CD14-positive monocyte (primary cell): ENCODE results near the gene QKI. TPM values are rescaled to one million over a fixed set of nuclear protein-coding genes. Genes with fewer than 3 reads are reported as not detected.

ENCODE experiments used
- DNase-seq, 3 donors: peaks; one replicate each; pipeline ENCODE4 v3.0.0-alpha.2; 2011 to 2022
- H2AFZ ChIP-seq: 2 replicates; pipeline ENCODE4 v1.6.0; 2012; ENCODE audit warnings: mild to moderate bottlenecking, low read depth, low read length, inconsistent platforms; ENCODE audit not compliant: insufficient read depth, poor library complexity, severe bottlenecking
- H3K27ac ChIP-seq, 2 donors: 1 replicate in 1 of 2; 2 replicates in 1 of 2; pipeline ENCODE4 v1.5.1; 2012 to 2013; ENCODE audit warnings: low read length in 2 of 2, control low read depth in 1 of 2, inconsistent platforms in 1 of 2, low read depth in 1 of 2, mild to moderate bottlenecking in 1 of 2
- H3K27me3 ChIP-seq, 2 donors: one replicate each; pipeline versions ENCODE4 v1.6.0 to v1.6.1; 2011 to 2013; ENCODE audit warnings: low read length in 2 of 2; ENCODE audit not compliant: control insufficient read depth in 2 of 2, insufficient read depth in 2 of 2
- H3K36me3 ChIP-seq, 2 donors: replicated peaks in 1 of 2; 1 replicate in 1 of 2; 2 replicates in 1 of 2; pipeline versions ENCODE4 v1.5.1 to v1.6.1; 2012 to 2013; ENCODE audit warnings: low read length in 2 of 2, control low read depth in 1 of 2, inconsistent platforms in 1 of 2, mild to moderate bottlenecking in 1 of 2; ENCODE audit not compliant: insufficient read depth in 2 of 2, control insufficient read depth in 1 of 2
- H3K4me1 ChIP-seq, 2 donors: 1 replicate in 1 of 2; 2 replicates in 1 of 2; pipeline versions ENCODE4 v1.5.1 to v1.6.1; 2012 to 2013; ENCODE audit warnings: low read length in 2 of 2, control low read depth in 1 of 2, inconsistent platforms in 1 of 2, mild to moderate bottlenecking in 1 of 2, moderate library complexity in 1 of 2; ENCODE audit not compliant: insufficient read depth in 2 of 2, control insufficient read depth in 1 of 2
- H3K4me2 ChIP-seq: replicated peaks from 2 replicates; pipeline ENCODE3; 2012; ENCODE audit warnings: low read length, moderate library complexity, mild to moderate bottlenecking; ENCODE audit not compliant: poor library complexity, severe bottlenecking; ENCODE audit errors: extremely low read depth
- H3K4me3 ChIP-seq, 3 experiments: fragments of 200-600 bp in 1 of 3; sonication (generic) in 1 of 3; replicated peaks in 1 of 3; 1 replicate in 2 of 3; 2 replicates in 1 of 3; pipeline ENCODE4 v1.5.1; 2011 to 2013; ENCODE audit warnings: low read length in 3 of 3, mild to moderate bottlenecking in 3 of 3, control low read depth in 2 of 3, low read depth in 2 of 3, inconsistent platforms in 1 of 3, moderate library complexity in 1 of 3
- H3K79me2 ChIP-seq: 2 replicates; pipeline ENCODE4 v1.6.0; 2012; ENCODE audit warnings: mild to moderate bottlenecking, control low read depth, inconsistent platforms, low read length, moderate library complexity; ENCODE audit not compliant: insufficient read depth
- H3K9ac ChIP-seq: 2 replicates; pipeline ENCODE4 v1.6.0; 2017; ENCODE audit warnings: low read length, mild to moderate bottlenecking; ENCODE audit not compliant: insufficient read depth, poor library complexity, severe bottlenecking
- H3K9me3 ChIP-seq, 2 donors: replicated peaks in 1 of 2; 1 replicate in 1 of 2; 2 replicates in 1 of 2; pipeline versions ENCODE4 v1.5.1 to v1.6.1; 2012 to 2013; ENCODE audit warnings: low read length in 2 of 2, control low read depth in 1 of 2; ENCODE audit not compliant: control insufficient read depth in 1 of 2, insufficient read depth in 1 of 2
- H4K20me1 ChIP-seq: 2 replicates; pipeline ENCODE4 v1.6.0; 2012; ENCODE audit warnings: mild to moderate bottlenecking, low read length, control low read depth, moderate library complexity; ENCODE audit not compliant: insufficient read depth
- H3K27ac Mint-ChIP-seq, 7 donors: one replicate each; pipeline ENCODE4 v1.8.0; 2020; ENCODE audit warnings: mild to moderate bottlenecking in 7 of 7, mixed read lengths in 7 of 7, moderate library complexity in 6 of 7, inconsistent platforms in 2 of 7
- H3K27me3 Mint-ChIP-seq, 3 donors: one replicate each; pipeline ENCODE4 v1.8.0; 2021 to 2022; ENCODE audit warnings: low read depth in 3 of 3, mild to moderate bottlenecking in 3 of 3, mixed read lengths in 3 of 3, moderate library complexity in 3 of 3, inconsistent platforms in 1 of 3
- H3K36me3 Mint-ChIP-seq, 2 donors: one replicate each; pipeline ENCODE4 v1.8.0; 2020; ENCODE audit warnings: mixed read lengths in 2 of 2, inconsistent platforms in 1 of 2, mild to moderate bottlenecking in 1 of 2
- H3K4me1 Mint-ChIP-seq: one replicate; pipeline ENCODE4 v1.8.0; 2020; ENCODE audit warnings: mild to moderate bottlenecking, mixed read lengths
- H3K4me3 Mint-ChIP-seq, 2 donors: one replicate each; pipeline ENCODE4 v1.8.0; 2020; ENCODE audit warnings: mild to moderate bottlenecking in 2 of 2, mixed read lengths in 2 of 2, moderate library complexity in 1 of 2
- H3K9me3 Mint-ChIP-seq, 7 donors: one replicate each; pipeline ENCODE4 v1.8.0; 2020 to 2022; ENCODE audit warnings: mixed read lengths in 7 of 7, mild to moderate bottlenecking in 6 of 7, moderate library complexity in 6 of 7, inconsistent platforms in 2 of 7
- WGBS: methylation state at CpG from one replicate; pipeline ENCODE4 v1.1.5; 2013; ENCODE audit warnings: missing lambda C conversion rate; ENCODE audit not compliant: insufficient coverage; 5-methylcytosine and 5-hydroxymethylcytosine counted together
- intact Hi-C, 2 donors: fragments of 100-400 bp; cut with micrococcal nuclease; formaldehyde crosslinking; loops; one replicate each; pipeline versions ENCODE4 v1.15.0 to v1.15.1; 2023
- polyA plus RNA-seq, 3 donors: library from polyadenylated mRNA; depleted of rRNA in 1 of 3; unstranded in 2 of 3; stranded (reverse) in 1 of 3; fragments of 300-500 nt in 2 of 3; fragments of >200 nt in 1 of 3; fragmentation: Illumina TruSeq in 2 of 3; gene quantifications; 1 replicate in 2 of 3; 2 replicates in 1 of 3; pipeline ENCODE4 v1.2.3, GENCODE V29; 2012 to 2021
- TF ChIP-seq, protein P1 (sequence below): fragments of 200-600 bp; IDR thresholded peaks from one replicate; pipeline ENCODE4 v1.8.0; 2022; ENCODE audit warnings: antibody characterized with exemption, mild to moderate bottlenecking

Gene QKI
- polyA plus RNA-seq, 3 donors: 24.3 to 154 (median 71.8) TPM

DNA sequence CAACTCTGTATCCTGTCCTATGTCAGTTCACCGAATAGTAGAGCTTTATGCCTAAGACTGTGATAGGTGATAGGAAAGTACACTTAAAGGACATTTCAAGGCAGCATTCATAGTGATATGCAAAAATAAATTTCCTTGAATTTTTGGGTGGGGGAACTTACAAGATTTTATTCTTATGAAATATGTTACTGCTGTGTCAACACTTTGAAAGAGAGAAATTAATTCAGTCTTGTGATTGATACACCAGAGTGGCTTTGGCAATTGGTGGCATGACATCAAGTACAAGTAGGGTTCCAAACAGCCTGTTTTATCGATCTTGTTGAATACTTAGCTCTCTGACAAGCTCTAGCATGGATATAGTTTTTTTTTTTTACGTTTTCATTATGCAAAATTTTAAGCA is 72.3 kb downstream of the QKI start:
- Histone ChIP-seq H3K27ac (peak overlapping the region in 1 of 2 donors; percentile 34), H3K9ac (no peak overlapping the region), H4K20me1 (peaks cover 100% of the 10 kb centered on the region), H3K36me3 (peaks cover 1 to 14% of the 10 kb centered on the region in 2 donors), H3K4me3 (peak overlapping the region in 1 of 3 experiments; percentile 3), H3K4me1 (peaks cover 35 to 56% of the 10 kb centered on the region in 2 donors), H3K4me2 (peak overlapping the region; percentile 10), H2AFZ (no peak overlapping the region), H3K79me2 (peaks cover 100% of the 10 kb centered on the region), H3K9me3 (no peaks in the 10 kb centered on the region), H3K27me3 (no peaks in the 10 kb centered on the region)
- intact Hi-C loops: no loop called here
- DNase-seq: no peak
- peaks cover 72% of the 10 kb centered on the region for H3K4me1 Mint-ChIP-seq
- TF ChIP-seq, protein P1, sequence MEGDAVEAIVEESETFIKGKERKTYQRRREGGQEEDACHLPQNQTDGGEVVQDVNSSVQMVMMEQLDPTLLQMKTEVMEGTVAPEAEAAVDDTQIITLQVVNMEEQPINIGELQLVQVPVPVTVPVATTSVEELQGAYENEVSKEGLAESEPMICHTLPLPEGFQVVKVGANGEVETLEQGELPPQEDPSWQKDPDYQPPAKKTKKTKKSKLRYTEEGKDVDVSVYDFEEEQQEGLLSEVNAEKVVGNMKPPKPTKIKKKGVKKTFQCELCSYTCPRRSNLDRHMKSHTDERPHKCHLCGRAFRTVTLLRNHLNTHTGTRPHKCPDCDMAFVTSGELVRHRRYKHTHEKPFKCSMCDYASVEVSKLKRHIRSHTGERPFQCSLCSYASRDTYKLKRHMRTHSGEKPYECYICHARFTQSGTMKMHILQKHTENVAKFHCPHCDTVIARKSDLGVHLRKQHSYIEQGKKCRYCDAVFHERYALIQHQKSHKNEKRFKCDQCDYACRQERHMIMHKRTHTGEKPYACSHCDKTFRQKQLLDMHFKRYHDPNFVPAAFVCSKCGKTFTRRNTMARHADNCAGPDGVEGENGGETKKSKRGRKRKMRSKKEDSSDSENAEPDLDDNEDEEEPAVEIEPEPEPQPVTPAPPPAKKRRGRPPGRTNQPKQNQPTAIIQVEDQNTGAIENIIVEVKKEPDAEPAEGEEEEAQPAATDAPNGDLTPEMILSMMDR: no peak
- peak overlapping the region; percentile 7 to 84 (median 73) for H3K27ac Mint-ChIP-seq
- no CpG with 5 or more reads among the region's 3 CpGs for WGBS
- peaks cover 15 to 23% of the 10 kb centered on the region in 2 donors for H3K36me3 Mint-ChIP-seq
- no peaks in the 10 kb centered on the region for H3K27me3 Mint-ChIP-seq
- no peak overlapping the region for H3K4me3 Mint-ChIP-seq
- no peaks in the 10 kb centered on the region for H3K9me3 Mint-ChIP-seq

DNA sequence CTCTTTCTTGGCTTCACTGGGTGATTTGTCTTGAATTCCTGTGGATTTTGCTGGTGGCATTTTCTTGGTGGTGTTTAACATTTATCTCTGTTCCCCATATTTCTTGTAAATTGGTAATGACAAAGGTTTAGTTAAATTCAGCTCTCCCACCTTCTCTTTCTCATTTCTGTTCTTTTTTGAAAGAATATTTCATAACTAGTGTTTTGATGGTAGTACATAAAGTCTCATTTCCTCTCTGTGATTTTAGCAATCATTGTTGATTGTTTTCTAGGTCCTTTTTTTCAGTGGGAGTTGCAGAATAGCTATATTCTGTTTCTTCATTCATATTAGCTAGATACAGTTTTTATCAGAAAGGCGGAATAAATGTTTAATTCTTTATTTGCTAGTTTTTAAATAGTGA is 73.1 kb downstream of the QKI start:
- Histone ChIP-seq H3K4me2 (peak overlapping the region; percentile 10), H2AFZ (no peak overlapping the region), H3K79me2 (peaks cover 100% of the 10 kb centered on the region), H3K4me1 (peaks cover 35 to 56% of the 10 kb centered on the region in 2 donors), H3K9ac (no peak overlapping the region), H3K27me3 (no peaks in the 10 kb centered on the region), H3K4me3 (peak overlapping the region in 1 of 3 experiments; percentile 3), H3K9me3 (no peaks in the 10 kb centered on the region), H4K20me1 (peaks cover 100% of the 10 kb centered on the region), H3K36me3 (peaks cover 0 to 7% of the 10 kb centered on the region in 2 donors), H3K27ac (peak overlapping the region in 1 of 2 donors; percentile 34)
- Mint-ChIP-seq H3K9me3 (no peaks in the 10 kb centered on the region), H3K4me3 (peak overlapping the region in 1 of 2 donors; percentile 56), H3K36me3 (peaks cover 11 to 15% of the 10 kb centered on the region in 2 donors), H3K27ac (peak overlapping the region; percentile 7 to 86 (median 68)), H3K4me1 (peaks cover 68% of the 10 kb centered on the region), H3K27me3 (no peaks in the 10 kb centered on the region)
- no CpG with 5 or more reads among the region's 1 CpG for WGBS
- peak in 1 of 3 donors; percentile 8 for DNase-seq
- intact Hi-C loops: no loop called here
- TF ChIP-seq, protein P1: no peak
